A549 (cell line): ENCODE data around the gene SLC4A7. TPM values are rescaled to one million over a fixed set of nuclear protein-coding genes. Genes with fewer than 3 reads are reported as not detected.
A peak's percentile ranks its signal among the peaks of the same experiment; 100 is the strongest.

ENCODE experiments used
- ATAC-seq, 2 experiments: fragments of 200-7000 bp in 1 of 2; fragments of >200 bp in 1 of 2; cut with Nextera tagmentation in 1 of 2; cut with Tn5 transposase in 1 of 2; 3 replicates each; pipeline versions ENCODE4 v1.8.0 to v1.9.1; 2018 to 2020; ENCODE audit warnings: mild to moderate bottlenecking in 1 of 2, moderate library complexity in 1 of 2
- CTCF ChIA-PET: fragments of 300-600 bp; sonication (Branson Sonifier 250); formaldehyde crosslinking; extraction: SDS; loops from one replicate; lab custom pipeline; 2021; ENCODE audit warnings: antibody characterized with exemption, inconsistent platforms; lab: Yijun Ruan, JAX
- POLR2A ChIA-PET: fragments of 350-600 bp; formaldehyde crosslinking; extraction: SDS; loops from one replicate; lab custom pipeline; 2021; ENCODE audit warnings: antibody characterized with exemption, inconsistent platforms; lab: Yijun Ruan, JAX
- DNase-seq, 2 experiments: peaks; one replicate each; pipeline versions ENCODE4 v3.0.0 to v3.0.0-alpha.2; 2011 to 2016; ENCODE audit warnings: low read depth in 1 of 2, low spot score in 1 of 2
- FAIRE-seq: peaks from 2 replicates; lab custom pipeline; 2011; peaks lifted over from hg19 to GRCh38; lab: Jason Lieb, UNC
- H3K27ac ChIP-seq, 2 experiments: fragments of >200 bp; sonication (Bioruptor Twin); formaldehyde crosslinking; 3 replicates each; pipeline ENCODE4 v1.5.1; 2016 to 2017
- H3K4me1 ChIP-seq: fragments of >200 bp; sonication (Bioruptor Twin); formaldehyde crosslinking; 3 replicates; pipeline ENCODE4 v1.6.1; 2016
- H3K4me2 ChIP-seq: fragments of >200 bp; sonication (Bioruptor Twin); formaldehyde crosslinking; 3 replicates; pipeline ENCODE4 v1.6.1; 2016
- H3K4me3 ChIP-seq: fragments of >200 bp; sonication (Bioruptor Twin); formaldehyde crosslinking; 3 replicates; pipeline ENCODE4 v1.5.1; 2016
- H3K9me3 ChIP-seq: fragments of >200 bp; sonication (Bioruptor Twin); formaldehyde crosslinking; 3 replicates; pipeline ENCODE4 v1.6.1; 2016
- BHLHE40 ChIP-seq: IDR thresholded peaks from 2 replicates; pipeline ENCODE4 v1.6.1; 2012; ENCODE audit warnings: low read depth, low read length, inconsistent platforms
- CBX2 ChIP-seq: fragments of 200-600 bp; sonication (generic); IDR thresholded peaks from 2 replicates; pipeline ENCODE4 v1.6.1; 2016; ENCODE audit warnings: low read depth, mild to moderate bottlenecking, borderline replicate concordance
- CHD4 ChIP-seq: fragments of 200-600 bp; sonication (generic); IDR thresholded peaks from 2 replicates; pipeline ENCODE4 v1.6.1; 2016; ENCODE audit warnings: antibody characterized with exemption, mild to moderate bottlenecking, borderline replicate concordance
- EHF ChIP-seq: fragments of 250-450 bp; sonication (Bioruptor Pico); IDR thresholded peaks from 2 replicates; pipeline ENCODE4 v1.5.0; 2020; ENCODE audit warnings: mild to moderate bottlenecking
- FOSL2 ChIP-seq, 2 experiments: fragments of 450-650 bp in 1 of 2; fragments of >200 bp in 1 of 2; sonication (Bioruptor Twin) in 1 of 2; formaldehyde crosslinking; IDR thresholded peaks; 2 replicates each; pipeline versions ENCODE4 v1.5.0 to v1.6.1; 2016 to 2020; ENCODE audit warnings: mild to moderate bottlenecking in 1 of 2, moderate library complexity in 1 of 2
- HES2 ChIP-seq: fragments of >200 bp; sonication (Bioruptor Twin); formaldehyde crosslinking; IDR thresholded peaks from 2 replicates; pipeline ENCODE4 v1.6.1; 2016
- HOXA7 ChIP-seq: fragments of 250-450 bp; sonication (Bioruptor Pico); IDR thresholded peaks from 2 replicates; pipeline ENCODE4 v1.5.0; 2020; ENCODE audit warnings: mild to moderate bottlenecking, moderate library complexity
- HOXB5 ChIP-seq: fragments of 250-450 bp; sonication (Bioruptor Pico); IDR thresholded peaks from 2 replicates; pipeline ENCODE4 v1.5.0; 2020; ENCODE audit warnings: mild to moderate bottlenecking, moderate library complexity
- MAFK ChIP-seq: fragments of 450-650 bp; IDR thresholded peaks from 2 replicates; pipeline ENCODE4 v1.6.1; 2014; ENCODE audit not compliant: partially characterized antibody
- POLR2A ChIP-seq: IDR thresholded peaks from 2 replicates; pipeline ENCODE4 v1.6.1; 2012; ENCODE audit warnings: mild to moderate bottlenecking, low read length
- RAD21 ChIP-seq, 2 experiments: fragments of >200 bp in 1 of 2; sonication (Bioruptor Twin) in 1 of 2; formaldehyde crosslinking in 1 of 2; IDR thresholded peaks in 1 of 2; conservative IDR thresholded peaks in 1 of 2; 2 replicates in 1 of 2; 3 replicates in 1 of 2; pipeline ENCODE4 v1.6.1; 2012 to 2018; ENCODE audit warnings: inconsistent platforms in 1 of 2
- RFX5 ChIP-seq: fragments of 450-650 bp; IDR thresholded peaks from 2 replicates; pipeline ENCODE4 v1.7.1; 2014; ENCODE audit warnings: antibody characterized with exemption, mild to moderate bottlenecking, moderate library complexity
- RNF2 ChIP-seq: fragments of 200-600 bp; sonication (generic); IDR thresholded peaks from 2 replicates; pipeline ENCODE4 v1.6.1; 2016; ENCODE audit warnings: low read depth, mild to moderate bottlenecking, antibody characterized with exemption, moderate library complexity, borderline replicate concordance
- SMC3 ChIP-seq: fragments of >200 bp; sonication (Bioruptor Twin); formaldehyde crosslinking; IDR thresholded peaks from 3 replicates; pipeline ENCODE4 v1.6.1; 2018; ENCODE audit warnings: inconsistent platforms
- TFCP2L1 ChIP-seq: fragments of 250-450 bp; sonication (Bioruptor Pico); IDR thresholded peaks from 2 replicates; pipeline ENCODE4 v1.5.0; 2021; ENCODE audit warnings: mild to moderate bottlenecking
- WGBS: methylation state at CpG from one replicate; pipeline ENCODE4 v1.1.6; 2017; ENCODE audit errors: missing lambda C conversion rate; 5-methylcytosine and 5-hydroxymethylcytosine counted together
- polyA plus RNA-seq, 4 experiments: library from polyadenylated mRNA; depleted of rRNA in 3 of 4; stranded (reverse); fragments of >200 nt; fragmentation: RNase III in 1 of 4; extraction: RNeasy Plus Mini Kit Qiagen cat#74134 plus additional on column Dnase treatment in 1 of 4; gene quantifications; 2 replicates in 3 of 4; 3 replicates in 1 of 4; pipeline ENCODE4 v1.2.3, GENCODE V29; 2011 to 2017
- TF ChIP-seq, protein P1 (sequence below): fragments of 200-600 bp; sonication (generic); IDR thresholded peaks from 2 replicates; pipeline ENCODE4 v1.6.1; 2016; ENCODE audit warnings: antibody characterized with exemption, mild to moderate bottlenecking, moderate library complexity
- TF ChIP-seq, protein P2 (sequence below): fragments of >200 bp; sonication (Bioruptor Twin); formaldehyde crosslinking; IDR thresholded peaks from 3 replicates; pipeline ENCODE4 v1.6.1; 2016
- TF ChIP-seq, protein P3 (sequence below): fragments of 250-450 bp; sonication (Bioruptor Pico); IDR thresholded peaks from 2 replicates; pipeline ENCODE4 v1.5.0; 2021; ENCODE audit warnings: mild to moderate bottlenecking, moderate library complexity, borderline replicate concordance

Gene SLC4A7
- polyA plus RNA-seq, 2 of the 4 experiments (the other 2 are of a cell fraction), result 35.1 to 70.2 TPM

DNA sequence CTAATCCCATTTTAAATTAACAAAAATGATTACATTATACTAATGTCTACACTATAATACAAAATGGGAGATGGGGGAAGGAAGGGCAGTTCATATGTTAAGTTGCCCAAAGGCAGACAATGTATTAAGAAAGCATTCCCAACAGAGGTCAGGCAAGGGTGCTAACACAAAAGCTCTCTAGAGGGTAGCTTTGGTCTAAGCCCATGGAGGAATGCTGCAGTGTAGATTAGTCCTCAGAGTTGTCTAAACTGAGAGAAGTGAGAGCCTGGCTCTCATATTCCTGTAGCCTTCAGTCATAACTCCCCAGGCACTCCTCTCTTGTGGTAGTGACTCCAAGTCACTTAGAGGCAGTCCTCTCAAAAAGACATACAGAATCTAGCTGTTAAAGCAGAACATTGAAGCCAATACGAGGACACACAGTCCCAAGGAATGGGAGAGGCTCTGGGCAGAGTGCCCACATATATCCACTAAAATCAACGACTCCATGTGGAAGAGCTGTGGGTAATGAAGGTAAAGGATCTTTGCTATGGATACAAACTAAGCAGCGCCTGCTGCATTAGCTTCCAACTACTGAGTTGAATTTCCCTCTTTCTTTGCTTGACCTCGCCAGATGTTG, 129.5 kb downstream of the SLC4A7 start:
- ATAC-seq (no peak; a peak in 1 of 6 replicates), FAIRE-seq (no peak), DNase-seq (no peak)
- H3K4me3 ChIP-seq, result no peak overlapping the region
- no peak overlapping the region; a peak in 1 of 6 replicates for H3K27ac ChIP-seq
- TF ChIP-seq EHF, result no peak
- TF ChIP-seq HOXB5 (CRISPR knock-in tag), result no peak
- CTCF ChIA-PET, result interaction anchor here (0.7 to 2.1 kb wide), 5 partner anchors 10 to 326 kb away, joined by 3 to 10 read pairs (median 7); no protein-coding TSS in a partner anchor
- H3K4me2 ChIP-seq, result no peak overlapping the region
- POLR2A ChIA-PET, result interaction anchor here (0.5 to 0.6 kb wide), 2 partner anchors 130 to 899 kb away, joined by 3 read pairs; partner anchors contain the start of gene SLC4A7
- H3K9me3 ChIP-seq, result no peaks in the 10 kb centered on the region
- H3K4me1 ChIP-seq, result peaks cover 13% of the 10 kb centered on the region
- 64% methylated on average over 4 of the region's 4 CpGs for WGBS

DNA sequence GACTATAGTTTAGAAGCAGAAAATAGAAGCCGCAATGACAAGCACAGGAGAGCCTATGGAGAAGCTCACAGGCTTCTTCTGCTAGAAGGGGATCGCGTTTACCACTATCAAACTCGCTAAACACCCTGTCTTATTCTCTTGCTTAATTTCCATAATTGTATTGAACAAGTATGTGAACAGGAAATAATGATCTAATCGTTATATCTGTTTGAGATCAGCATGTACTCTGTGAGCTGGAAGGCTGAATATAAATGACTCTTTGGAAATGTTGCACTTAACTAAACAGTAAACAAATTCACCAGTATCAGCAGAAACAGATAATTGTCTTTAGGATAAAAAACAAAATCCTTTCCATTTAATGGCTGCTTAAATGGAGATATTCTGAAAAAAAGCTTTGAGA, 130.0 kb downstream of the SLC4A7 start:
- Histone ChIP-seq H3K4me2 (no peak overlapping the region), H3K4me1 (peaks cover 8% of the 10 kb centered on the region), H3K27ac (no peak overlapping the region; a peak in 1 of 6 replicates), H3K9me3 (no peaks in the 10 kb centered on the region), H3K4me3 (no peak overlapping the region)
- no peak for ATAC-seq
- 77% methylated on average over 5 of the region's 5 CpGs for WGBS
- ChIA-PET CTCF (interaction anchor here (1.2 to 2.1 kb wide), 4 partner anchors 9 to 326 kb away, joined by 3 to 10 read pairs (median 8); no protein-coding TSS in a partner anchor), POLR2A (interaction anchor here (0.5 kb wide), 1 partner anchor 899 kb away, joined by 3 read pairs; no protein-coding TSS in a partner anchor)
- no peak for DNase-seq
- no peak for TF ChIP-seq EHF
- TF ChIP-seq HES2, result no peak
- peak; percentile 8 for TF ChIP-seq MAFK
- FAIRE-seq, result no peak

DNA sequence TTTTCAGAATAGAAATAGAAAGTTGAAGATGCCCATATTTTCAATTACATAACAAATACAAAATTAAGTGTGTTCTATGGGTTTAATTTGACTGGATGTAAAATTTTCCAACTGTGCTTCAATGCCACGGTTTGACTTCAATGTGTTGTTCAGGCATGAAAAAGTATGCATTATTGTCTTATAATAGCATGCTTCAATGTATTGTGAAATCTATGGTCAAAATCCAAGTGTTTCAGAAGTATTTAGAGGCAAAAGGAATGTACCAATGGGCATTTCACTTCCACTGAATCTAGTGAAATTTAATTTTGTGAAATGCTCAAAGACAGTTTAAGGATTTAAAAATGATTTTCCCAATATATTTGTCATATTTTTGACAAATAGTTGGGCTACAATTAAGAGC, 131.0 kb downstream of the SLC4A7 start:
- H3K4me2 ChIP-seq, result no peak overlapping the region
- ChIA-PET CTCF (no interaction called here), POLR2A (no interaction called here)
- TF ChIP-seq RNF2 (no peak), SMC3 (no peak), CHD4 (no peak), FOSL2 (IDR thresholded peaks at IDR 0.05) (no peak), FOSL2 (CRISPR knock-in tag; IDR thresholded peaks at IDR 0.05) (no peak), RAD21 (conservative IDR thresholded peaks at IDR 0.05 in 1 of 2, IDR thresholded peaks at IDR 0.05 in 1 of 2) (no peak), TFCP2L1 (no peak), RFX5 (no peak), MAFK (no peak), POLR2A (no peak), EHF (no peak), HOXA7 (CRISPR knock-in tag) (no peak), BHLHE40 (no peak), CBX2 (no peak)
- TF ChIP-seq, protein P1, sequence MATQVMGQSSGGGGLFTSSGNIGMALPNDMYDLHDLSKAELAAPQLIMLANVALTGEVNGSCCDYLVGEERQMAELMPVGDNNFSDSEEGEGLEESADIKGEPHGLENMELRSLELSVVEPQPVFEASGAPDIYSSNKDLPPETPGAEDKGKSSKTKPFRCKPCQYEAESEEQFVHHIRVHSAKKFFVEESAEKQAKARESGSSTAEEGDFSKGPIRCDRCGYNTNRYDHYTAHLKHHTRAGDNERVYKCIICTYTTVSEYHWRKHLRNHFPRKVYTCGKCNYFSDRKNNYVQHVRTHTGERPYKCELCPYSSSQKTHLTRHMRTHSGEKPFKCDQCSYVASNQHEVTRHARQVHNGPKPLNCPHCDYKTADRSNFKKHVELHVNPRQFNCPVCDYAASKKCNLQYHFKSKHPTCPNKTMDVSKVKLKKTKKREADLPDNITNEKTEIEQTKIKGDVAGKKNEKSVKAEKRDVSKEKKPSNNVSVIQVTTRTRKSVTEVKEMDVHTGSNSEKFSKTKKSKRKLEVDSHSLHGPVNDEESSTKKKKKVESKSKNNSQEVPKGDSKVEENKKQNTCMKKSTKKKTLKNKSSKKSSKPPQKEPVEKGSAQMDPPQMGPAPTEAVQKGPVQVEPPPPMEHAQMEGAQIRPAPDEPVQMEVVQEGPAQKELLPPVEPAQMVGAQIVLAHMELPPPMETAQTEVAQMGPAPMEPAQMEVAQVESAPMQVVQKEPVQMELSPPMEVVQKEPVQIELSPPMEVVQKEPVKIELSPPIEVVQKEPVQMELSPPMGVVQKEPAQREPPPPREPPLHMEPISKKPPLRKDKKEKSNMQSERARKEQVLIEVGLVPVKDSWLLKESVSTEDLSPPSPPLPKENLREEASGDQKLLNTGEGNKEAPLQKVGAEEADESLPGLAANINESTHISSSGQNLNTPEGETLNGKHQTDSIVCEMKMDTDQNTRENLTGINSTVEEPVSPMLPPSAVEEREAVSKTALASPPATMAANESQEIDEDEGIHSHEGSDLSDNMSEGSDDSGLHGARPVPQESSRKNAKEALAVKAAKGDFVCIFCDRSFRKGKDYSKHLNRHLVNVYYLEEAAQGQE, result no peak
- TF ChIP-seq, protein P2, sequence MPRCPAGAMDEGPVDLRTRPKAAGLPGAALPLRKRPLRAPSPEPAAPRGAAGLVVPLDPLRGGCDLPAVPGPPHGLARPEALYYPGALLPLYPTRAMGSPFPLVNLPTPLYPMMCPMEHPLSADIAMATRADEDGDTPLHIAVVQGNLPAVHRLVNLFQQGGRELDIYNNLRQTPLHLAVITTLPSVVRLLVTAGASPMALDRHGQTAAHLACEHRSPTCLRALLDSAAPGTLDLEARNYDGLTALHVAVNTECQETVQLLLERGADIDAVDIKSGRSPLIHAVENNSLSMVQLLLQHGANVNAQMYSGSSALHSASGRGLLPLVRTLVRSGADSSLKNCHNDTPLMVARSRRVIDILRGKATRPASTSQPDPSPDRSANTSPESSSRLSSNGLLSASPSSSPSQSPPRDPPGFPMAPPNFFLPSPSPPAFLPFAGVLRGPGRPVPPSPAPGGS, result no peak
- TF ChIP-seq, protein P3, sequence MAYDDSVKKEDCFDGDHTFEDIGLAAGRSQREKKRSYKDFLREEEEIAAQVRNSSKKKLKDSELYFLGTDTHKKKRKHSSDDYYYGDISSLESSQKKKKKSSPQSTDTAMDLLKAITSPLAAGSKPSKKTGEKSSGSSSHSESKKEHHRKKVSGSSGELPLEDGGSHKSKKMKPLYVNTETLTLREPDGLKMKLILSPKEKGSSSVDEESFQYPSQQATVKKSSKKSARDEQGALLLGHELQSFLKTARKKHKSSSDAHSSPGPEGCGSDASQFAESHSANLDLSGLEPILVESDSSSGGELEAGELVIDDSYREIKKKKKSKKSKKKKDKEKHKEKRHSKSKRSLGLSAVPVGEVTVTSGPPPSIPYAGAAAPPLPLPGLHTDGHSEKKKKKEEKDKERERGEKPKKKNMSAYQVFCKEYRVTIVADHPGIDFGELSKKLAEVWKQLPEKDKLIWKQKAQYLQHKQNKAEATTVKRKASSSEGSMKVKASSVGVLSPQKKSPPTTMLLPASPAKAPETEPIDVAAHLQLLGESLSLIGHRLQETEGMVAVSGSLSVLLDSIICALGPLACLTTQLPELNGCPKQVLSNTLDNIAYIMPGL (CRISPR knock-in tag), result no peak
- ATAC-seq (no peak), DNase-seq (no peak), FAIRE-seq (no peak)
- WGBS, result 33% methylated on average over 1 of the region's 1 CpG
- no peak overlapping the region for H3K27ac ChIP-seq
- H3K9me3 ChIP-seq, result no peaks in the 10 kb centered on the region
- no peaks in the 10 kb centered on the region for H3K4me1 ChIP-seq
- H3K4me3 ChIP-seq, result no peak overlapping the region
